Naive B cell (primary cell): Measurements from ENCODE around the gene SMC1B. TPM values are rescaled to one million over a fixed set of nuclear protein-coding genes. Genes with fewer than 3 reads are reported as not detected.

Experiments
- ATAC-seq, 2 donors: fragments of 150-1000 bp; cut with Tn5 transposase; 2 replicates each; pipeline ENCODE4 v1.10.0; 2021; ENCODE audit warnings: low read depth in 2 of 2, mild to moderate bottlenecking in 2 of 2, moderate library complexity in 2 of 2
- DNase-seq: peaks from one replicate; pipeline ENCODE4 v3.0.0; 2022
- H3K27ac Mint-ChIP-seq, 6 donors: one replicate each; pipeline ENCODE4 v1.8.0; 2020 to 2022; ENCODE audit warnings: mild to moderate bottlenecking in 6 of 6, mixed read lengths in 6 of 6, moderate library complexity in 5 of 6, inconsistent platforms in 2 of 6
- H3K27me3 Mint-ChIP-seq, 3 donors: one replicate each; pipeline ENCODE4 v1.8.0; 2021 to 2022; ENCODE audit warnings: mixed read lengths in 3 of 3, mild to moderate bottlenecking in 1 of 3
- H3K36me3 Mint-ChIP-seq, 2 donors: one replicate each; pipeline ENCODE4 v1.8.0; 2020 to 2022; ENCODE audit warnings: mixed read lengths in 2 of 2, inconsistent platforms in 1 of 2, mild to moderate bottlenecking in 1 of 2
- H3K4me1 Mint-ChIP-seq, 3 donors: one replicate each; pipeline ENCODE4 v1.8.0; 2020 to 2022; ENCODE audit warnings: mixed read lengths in 3 of 3, inconsistent platforms in 1 of 3, mild to moderate bottlenecking in 1 of 3, moderate library complexity in 1 of 3
- H3K4me3 Mint-ChIP-seq, 8 donors: one replicate each; pipeline ENCODE4 v1.8.0; 2020 to 2022; ENCODE audit warnings: mild to moderate bottlenecking in 8 of 8, mixed read lengths in 8 of 8, moderate library complexity in 8 of 8, inconsistent platforms in 2 of 8
- H3K9me3 Mint-ChIP-seq, 7 donors: one replicate each; pipeline ENCODE4 v1.8.0; 2020 to 2022; ENCODE audit warnings: mixed read lengths in 7 of 7, mild to moderate bottlenecking in 5 of 7, inconsistent platforms in 2 of 7, moderate library complexity in 1 of 7
- polyA plus RNA-seq, 6 donors: library from polyadenylated mRNA; unstranded; fragments of 300-500 nt; fragmentation: Illumina TruSeq; gene quantifications; one replicate each; pipeline ENCODE4 v1.2.3, GENCODE V29; 2021; ENCODE audit warnings: low read depth in 6 of 6

Gene SMC1B
- polyA plus RNA-seq, 6 donors from 2014 or later, result not detected

DNA sequence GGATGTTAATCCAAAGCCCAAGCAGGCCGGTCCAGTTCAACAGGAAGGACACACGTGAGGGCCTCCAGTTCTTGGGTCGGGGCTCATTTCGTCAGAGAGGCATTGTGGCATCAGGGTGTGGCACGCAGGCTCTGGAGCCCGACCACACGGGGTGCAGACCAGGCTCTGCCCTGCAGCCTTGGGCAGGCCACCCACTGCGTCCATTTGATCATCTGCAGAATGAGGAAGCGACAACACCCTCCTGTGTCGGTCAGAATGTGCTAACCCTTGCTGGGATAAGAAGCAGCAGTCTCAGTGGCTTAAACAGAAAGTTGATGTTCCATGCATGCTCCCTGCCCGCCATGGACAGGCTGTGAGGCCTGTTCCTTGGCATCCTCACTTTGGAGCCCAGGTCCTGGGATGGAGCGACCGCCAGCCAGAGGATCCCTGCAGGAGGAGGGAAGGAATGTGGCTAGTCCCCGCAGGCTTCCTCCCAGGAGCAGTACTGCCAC lies 10.9 kb upstream of the SMC1B start:
- H3K27ac Mint-ChIP-seq, result no peak overlapping the region
- ATAC-seq, result no peak
- H3K9me3 Mint-ChIP-seq, result peaks cover 0 to 11% (median 10%) of the 10 kb centered on the region in 7 donors
- no peak overlapping the region for H3K4me3 Mint-ChIP-seq
- no peak for DNase-seq
- peaks cover 0 to 16% of the 10 kb centered on the region in 2 donors for H3K36me3 Mint-ChIP-seq
- H3K27me3 Mint-ChIP-seq, result peaks cover 0 to 25% (median 0%) of the 10 kb centered on the region in 3 donors
- H3K4me1 Mint-ChIP-seq, result peaks cover 14 to 21% (median 15%) of the 10 kb centered on the region in 3 donors

- peaks cover 0 to 24% (median 0%) of the 10 kb centered on the region in 3 donors for H3K27me3 Mint-ChIP-seq
- H3K36me3 Mint-ChIP-seq, result peaks cover 0 to 16% of the 10 kb centered on the region in 2 donors
- peaks cover 6 to 14% (median 7%) of the 10 kb centered on the region in 3 donors for H3K4me1 Mint-ChIP-seq
- DNase-seq, result no peak
- H3K9me3 Mint-ChIP-seq, result peaks cover 0 to 11% (median 10%) of the 10 kb centered on the region in 7 donors
- no peak for ATAC-seq
- peak overlapping the region in 1 of 6 donors; percentile 73 for H3K27ac Mint-ChIP-seq
- H3K4me3 Mint-ChIP-seq, result no peak overlapping the region
Observed at GRCh38 chr22:45423524-45423923, 10.1 kb upstream of the SMC1B start.

DNA sequence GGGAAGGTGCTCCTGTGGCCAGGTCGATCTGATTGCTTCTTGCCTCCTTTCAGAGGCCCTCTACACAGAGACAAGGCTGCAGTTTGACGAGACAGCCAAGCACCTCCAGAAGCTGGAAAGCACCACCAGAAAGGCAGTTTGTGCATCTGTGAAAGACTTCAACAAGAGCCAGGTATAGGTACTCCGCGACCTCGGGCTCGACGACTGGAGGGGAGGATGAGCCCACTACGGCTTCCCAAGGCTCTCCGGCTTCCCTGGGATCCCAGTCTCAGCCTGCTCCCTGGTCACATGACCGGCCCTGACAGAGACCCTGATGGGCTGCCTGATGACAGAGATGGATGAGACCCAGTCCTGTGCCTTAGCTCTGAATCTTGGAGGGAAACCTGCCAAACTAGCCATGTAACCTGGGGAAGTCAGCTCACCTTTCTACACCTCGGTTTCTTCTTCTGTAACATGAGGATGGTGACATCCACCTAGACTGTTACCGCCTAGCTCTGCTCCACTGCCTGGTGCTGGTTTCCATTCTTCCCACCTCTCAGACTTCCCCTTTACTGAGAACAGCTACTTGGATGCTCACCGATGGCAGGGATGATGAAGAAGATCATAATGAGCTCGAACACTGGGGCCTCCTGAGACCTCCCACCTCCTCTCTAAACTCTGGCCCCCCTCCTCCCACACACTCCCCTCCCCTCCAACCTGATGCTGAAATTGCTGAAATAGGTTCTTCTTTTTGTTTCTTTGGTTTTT lies 9.0 kb upstream of the SMC1B start:
- H3K27me3 Mint-ChIP-seq, result peaks cover 0 to 15% (median 0%) of the 10 kb centered on the region in 3 donors
- H3K9me3 Mint-ChIP-seq, result peaks cover 0 to 11% (median 10%) of the 10 kb centered on the region in 7 donors
- H3K27ac Mint-ChIP-seq, result peak overlapping the region in 1 of 6 donors; percentile 59
- H3K4me1 Mint-ChIP-seq, result peaks cover 0 to 6% (median 0%) of the 10 kb centered on the region in 3 donors
- no peak for DNase-seq
- H3K36me3 Mint-ChIP-seq, result peaks cover 0 to 16% of the 10 kb centered on the region in 2 donors
- no peak for ATAC-seq
- no peak overlapping the region for H3K4me3 Mint-ChIP-seq

DNA sequence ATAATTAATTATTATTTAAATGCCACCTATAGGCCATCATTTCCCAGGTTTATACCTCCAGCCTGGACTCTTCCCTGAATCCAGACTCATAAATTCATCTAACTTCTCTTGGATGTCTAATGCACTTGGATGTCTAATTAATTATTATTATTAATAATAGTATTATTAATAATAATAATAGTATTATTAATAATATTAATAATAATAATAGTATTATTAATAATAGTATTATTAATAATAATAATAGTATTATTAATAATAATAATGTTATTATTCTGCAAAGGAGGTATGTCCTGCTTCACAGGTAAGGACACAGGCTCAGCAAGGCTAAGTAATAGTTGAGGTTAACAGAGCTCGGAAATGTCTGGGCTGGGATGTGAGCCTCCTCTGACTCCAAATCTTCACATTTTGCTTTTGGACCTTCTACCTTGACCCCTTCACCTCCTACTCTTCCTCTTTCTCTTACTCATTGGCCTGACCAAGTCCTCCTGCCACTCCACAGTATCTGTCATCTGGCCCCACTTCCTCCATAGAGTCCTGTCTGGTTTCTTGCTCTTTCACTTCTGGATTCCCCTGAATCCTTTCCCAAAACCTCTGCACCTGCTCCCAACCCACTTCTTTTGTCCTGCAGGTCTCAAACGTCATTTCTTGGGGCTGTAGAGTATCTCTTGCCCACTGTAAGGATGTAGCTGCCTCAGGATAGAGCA lies 8.1 kb upstream of the SMC1B start:
- no peak for ATAC-seq
- H3K27ac Mint-ChIP-seq, result no peak overlapping the region
- H3K36me3 Mint-ChIP-seq, result peaks cover 0 to 7% of the 10 kb centered on the region in 2 donors
- DNase-seq, result no peak
- H3K4me1 Mint-ChIP-seq, result peaks cover 0 to 5% (median 0%) of the 10 kb centered on the region in 3 donors
- peaks cover 0 to 6% (median 4%) of the 10 kb centered on the region in 7 donors for H3K9me3 Mint-ChIP-seq
- H3K4me3 Mint-ChIP-seq, result no peak overlapping the region
- H3K27me3 Mint-ChIP-seq, result peaks cover 0 to 7% (median 0%) of the 10 kb centered on the region in 3 donors

- peak overlapping the region in 2 of 6 donors; percentile 5 to 52 for H3K27ac Mint-ChIP-seq
- no peaks in the 10 kb centered on the region for H3K36me3 Mint-ChIP-seq
- peaks cover 0 to 2% (median 0%) of the 10 kb centered on the region in 7 donors for H3K9me3 Mint-ChIP-seq
- no peaks in the 10 kb centered on the region for H3K27me3 Mint-ChIP-seq
- no peak for ATAC-seq
- no peak for DNase-seq
- H3K4me1 Mint-ChIP-seq, result no peaks in the 10 kb centered on the region
- H3K4me3 Mint-ChIP-seq, result no peak overlapping the region
Observed at GRCh38 chr22:45420539-45420938, 7.1 kb upstream of the SMC1B start.

DNA sequence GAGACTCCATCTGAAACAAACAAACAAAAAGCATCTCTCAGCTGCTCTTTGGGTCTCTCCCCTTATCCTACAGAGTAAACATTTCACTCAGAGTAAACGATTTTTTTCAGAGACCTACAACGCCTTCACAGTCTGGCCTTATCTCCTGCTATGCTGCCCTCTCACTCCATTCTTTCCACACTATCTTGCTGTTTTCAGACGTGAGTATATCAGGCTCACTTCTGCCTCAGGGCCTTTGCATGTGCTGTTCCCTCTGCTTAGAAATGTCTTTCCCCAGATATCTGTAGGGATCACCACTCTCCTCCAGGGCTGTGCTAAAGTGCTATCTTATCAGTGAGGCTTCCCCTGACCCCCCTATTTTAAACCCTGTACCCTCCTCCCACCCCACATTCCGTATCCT lies 6.6 kb upstream of the SMC1B start:
- H3K27ac Mint-ChIP-seq, result peak overlapping the region in 1 of 6 donors; percentile 60

GRCh38 chr22:45418770-45419138 lies 5.4 kb upstream of the SMC1B start:
- Mint-ChIP-seq H3K27me3 (peaks cover 0 to 3% (median 0%) of the 10 kb centered on the region in 3 donors), H3K4me1 (peaks cover 2 to 4% (median 3%) of the 10 kb centered on the region in 3 donors), H3K9me3 (peaks cover 0 to 1% (median 0%) of the 10 kb centered on the region in 7 donors), H3K27ac (peak overlapping the region in 2 of 6 donors; percentile 11 to 52), H3K36me3 (no peaks in the 10 kb centered on the region), H3K4me3 (no peak overlapping the region)
- DNase-seq, result no peak
- no peak for ATAC-seq

More for the DNA sequence above, 6.6 kb upstream of the SMC1B start:
- H3K27me3 Mint-ChIP-seq, result no peaks in the 10 kb centered on the region
- H3K4me1 Mint-ChIP-seq, result no peaks in the 10 kb centered on the region
- H3K36me3 Mint-ChIP-seq, result no peaks in the 10 kb centered on the region
- H3K9me3 Mint-ChIP-seq, result peaks cover 0 to 2% (median 0%) of the 10 kb centered on the region in 7 donors
- H3K4me3 Mint-ChIP-seq, result no peak overlapping the region
- ATAC-seq (no peak), DNase-seq (no peak)

GRCh38 chr22:45418056-45418769 lies 4.8 kb upstream of the SMC1B start:
- peak overlapping the region in 1 of 6 donors; percentile 52 for H3K27ac Mint-ChIP-seq

GRCh38 chr22:45413013-45413367 lies 409 bp downstream of the SMC1B start:
- no peak for ATAC-seq
- Mint-ChIP-seq H3K27me3 (peaks cover 5 to 18% (median 8%) of the 10 kb centered on the region in 3 donors), H3K36me3 (peaks cover 0 to 2% of the 10 kb centered on the region in 2 donors), H3K27ac (peak overlapping the region in 1 of 6 donors; percentile 92), H3K4me1 (peaks cover 3 to 12% (median 6%) of the 10 kb centered on the region in 3 donors), H3K9me3 (peaks cover 0 to 6% (median 2%) of the 10 kb centered on the region in 7 donors), H3K4me3 (peak overlapping the region in 6 of 8 donors; percentile 22 to 77 (median 38))
- no peak for DNase-seq

More at GRCh38 chr22:45418056-45418769, 4.8 kb upstream of the SMC1B start:
- ATAC-seq (no peak), DNase-seq (no peak)
- H3K4me3 Mint-ChIP-seq, result no peak overlapping the region
- H3K9me3 Mint-ChIP-seq, result peaks cover 0 to 1% (median 0%) of the 10 kb centered on the region in 7 donors
- H3K27me3 Mint-ChIP-seq, result peaks cover 0 to 6% (median 0%) of the 10 kb centered on the region in 3 donors
- H3K4me1 Mint-ChIP-seq, result peaks cover 3 to 7% (median 6%) of the 10 kb centered on the region in 3 donors
- H3K36me3 Mint-ChIP-seq, result no peaks in the 10 kb centered on the region

DNA sequence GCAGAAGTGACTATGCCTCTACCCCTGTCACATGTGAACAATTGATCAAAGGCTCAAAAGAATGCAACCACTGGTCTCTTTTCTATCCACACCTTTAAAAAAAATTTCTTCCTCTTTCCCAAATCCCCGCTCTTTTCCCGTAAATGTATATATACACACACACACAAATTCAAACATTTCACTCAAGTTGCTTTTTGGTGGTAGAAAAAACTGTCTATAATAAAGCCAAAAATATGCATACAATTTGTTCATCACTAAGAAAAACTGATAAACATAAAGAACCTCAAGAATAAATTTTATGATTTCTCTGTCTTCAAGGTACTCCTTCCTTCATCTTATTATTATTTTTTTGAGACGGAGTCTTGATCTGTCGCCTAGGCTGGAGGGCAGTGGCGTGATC lies 5.6 kb downstream of the SMC1B start:
- Mint-ChIP-seq H3K27ac (no peak overlapping the region), H3K4me3 (no peak overlapping the region), H3K27me3 (peaks cover 5 to 10% (median 8%) of the 10 kb centered on the region in 3 donors), H3K4me1 (peaks cover 0 to 4% (median 0%) of the 10 kb centered on the region in 3 donors), H3K36me3 (peaks cover 0 to 7% of the 10 kb centered on the region in 2 donors), H3K9me3 (peaks cover 2 to 13% (median 7%) of the 10 kb centered on the region in 7 donors)
- ATAC-seq (no peak), DNase-seq (no peak)

DNA sequence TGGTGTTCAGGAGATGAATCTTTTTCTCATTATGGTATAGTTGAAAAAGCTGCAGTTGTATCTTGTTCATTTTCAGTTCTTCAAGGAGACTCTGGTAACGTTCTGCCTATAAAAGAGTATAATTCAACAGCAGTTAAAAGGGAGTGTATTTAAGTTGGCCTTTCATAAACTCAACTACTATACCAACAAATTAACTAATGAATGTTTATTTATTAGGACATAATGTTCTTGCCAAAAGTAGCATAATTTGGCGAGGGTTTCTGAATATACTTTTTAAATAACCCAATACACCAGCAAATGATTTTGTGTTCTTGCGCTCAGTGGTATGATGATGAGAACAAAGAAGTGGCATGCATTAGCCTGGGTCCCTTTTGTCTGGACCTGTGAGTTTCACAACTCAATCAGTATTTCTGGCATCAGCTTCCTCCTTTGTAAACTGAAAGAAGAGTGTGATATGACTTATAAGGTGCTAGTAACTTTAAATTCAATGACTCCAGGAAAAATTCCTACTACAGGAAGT lies 10.9 kb downstream of the SMC1B start:
- H3K27ac Mint-ChIP-seq, result no peak overlapping the region
- no peaks in the 10 kb centered on the region for H3K4me1 Mint-ChIP-seq
- peaks cover 0 to 7% (median 2%) of the 10 kb centered on the region in 7 donors for H3K9me3 Mint-ChIP-seq
- H3K36me3 Mint-ChIP-seq, result peaks cover 0 to 1% of the 10 kb centered on the region in 2 donors
- DNase-seq, result no peak
- no peak overlapping the region for H3K4me3 Mint-ChIP-seq
- H3K27me3 Mint-ChIP-seq, result peaks cover 0 to 4% (median 0%) of the 10 kb centered on the region in 3 donors
- ATAC-seq, result no peak

GRCh38 chr22:45399712-45400445 lies 13.5 kb downstream of the SMC1B start:
- DNase-seq (no peak), ATAC-seq (no peak)
- no peak overlapping the region for H3K4me3 Mint-ChIP-seq
- H3K36me3 Mint-ChIP-seq, result no peaks in the 10 kb centered on the region
- peaks cover 0 to 4% (median 0%) of the 10 kb centered on the region in 3 donors for H3K27me3 Mint-ChIP-seq
- H3K27ac Mint-ChIP-seq, result no peak overlapping the region
- H3K4me1 Mint-ChIP-seq, result no peaks in the 10 kb centered on the region
- peaks cover 0 to 7% (median 1%) of the 10 kb centered on the region in 7 donors for H3K9me3 Mint-ChIP-seq
